GM21367 (cell line): Measurements from ENCODE around the gene PCF11.
"Not testable (repeated sequence)": the region's sequence is repeated elsewhere in the genome, so short reads cannot be mapped to it uniquely, and the experiment has no call there.

Source experiments
- ATAC-seq: cut with Tn5 transposase; IDR thresholded peaks from one replicate; pipeline ENCODE4 v1.9.1; 2021; ENCODE audit not compliant: unreplicated experiment

PCF11 gene

DNA sequence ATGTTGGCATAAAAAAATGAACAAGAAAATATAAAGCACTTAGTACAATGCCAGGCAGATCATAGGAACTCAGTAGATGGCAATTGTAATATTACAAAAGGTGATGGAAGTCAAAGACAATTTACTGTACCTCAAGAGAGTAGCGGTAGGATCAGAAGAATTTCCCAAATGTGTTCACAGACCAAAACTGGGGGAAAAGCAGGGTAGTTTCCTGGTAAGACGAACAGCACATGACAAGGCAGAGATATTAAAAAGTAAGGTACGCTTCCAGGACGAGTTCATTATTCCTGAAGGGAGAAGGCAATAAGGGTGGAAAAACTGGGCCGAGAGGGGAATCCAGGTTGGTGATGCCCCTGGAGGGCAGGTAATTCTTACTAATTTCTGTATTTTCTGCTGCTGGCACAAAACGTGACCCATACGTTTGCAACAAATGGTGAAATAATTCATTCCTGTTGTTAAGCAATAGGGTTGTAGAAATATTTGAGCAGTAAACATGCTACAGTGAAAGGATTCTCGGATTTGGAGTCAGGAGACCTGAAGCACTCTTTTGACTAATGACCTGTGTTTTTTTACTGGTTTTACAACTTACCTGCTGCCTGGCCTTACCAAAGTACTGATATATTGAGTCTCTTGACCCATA, 35.8 kb downstream of the PCF11 start:
- ATAC-seq, result no peak

GRCh38 chr11:83193315-83194280, 36.7 kb downstream of the PCF11 start, which contains the start of gene ANKRD42:
TSS of gene ANKRD42 (plus strand) at chr11:83193712. CDS start at chr11:83194671, 959 bp downstream.
- ATAC-seq, result peak; percentile 91

DNA sequence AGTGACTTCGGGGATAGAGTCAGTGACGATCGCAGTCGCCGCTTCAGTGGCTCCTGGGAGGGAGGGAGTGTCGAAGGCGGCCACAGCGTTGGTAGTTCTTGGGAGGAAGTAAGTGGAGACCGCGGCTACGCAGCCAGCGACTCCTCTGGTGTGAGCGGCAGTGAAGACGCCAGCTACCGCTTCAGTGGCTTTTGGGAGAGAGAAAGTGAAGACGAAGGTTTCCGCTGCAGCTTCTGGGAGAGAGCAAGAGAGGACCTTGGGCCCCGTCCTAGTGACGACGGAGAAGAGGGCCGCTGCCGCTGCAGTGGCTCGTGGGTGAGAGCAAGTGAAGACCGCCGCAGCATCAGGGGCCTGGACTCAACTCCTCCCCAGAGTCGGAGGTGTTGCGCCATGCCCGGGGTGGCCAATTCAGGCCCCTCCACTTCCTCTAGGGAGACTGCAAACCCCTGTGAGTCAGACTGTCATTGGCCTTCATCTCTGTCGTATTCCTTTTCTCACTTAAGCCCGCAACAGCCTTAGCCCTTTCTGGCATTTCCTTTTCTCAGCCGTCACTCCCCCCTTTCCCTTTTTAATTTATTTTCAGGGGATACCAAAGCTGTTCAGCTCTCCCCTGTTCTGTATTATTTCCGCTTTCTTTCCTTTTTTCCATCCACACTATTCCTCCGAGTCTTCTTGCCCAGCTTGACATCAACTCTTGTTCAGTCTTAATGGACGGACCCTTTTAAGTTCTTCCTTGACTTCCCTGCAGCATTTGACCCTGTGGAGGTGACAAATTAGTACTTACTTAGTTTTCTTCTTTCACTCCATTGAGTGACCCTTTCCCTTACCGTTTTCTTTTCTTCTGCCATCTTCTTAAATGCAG, 37.6 kb downstream of the PCF11 start:
- peak; percentile 49 for ATAC-seq

- ATAC-seq, result no peak
Observed at GRCh38 chr11:83195143-83195466, 38.2 kb downstream of the PCF11 start.

DNA sequence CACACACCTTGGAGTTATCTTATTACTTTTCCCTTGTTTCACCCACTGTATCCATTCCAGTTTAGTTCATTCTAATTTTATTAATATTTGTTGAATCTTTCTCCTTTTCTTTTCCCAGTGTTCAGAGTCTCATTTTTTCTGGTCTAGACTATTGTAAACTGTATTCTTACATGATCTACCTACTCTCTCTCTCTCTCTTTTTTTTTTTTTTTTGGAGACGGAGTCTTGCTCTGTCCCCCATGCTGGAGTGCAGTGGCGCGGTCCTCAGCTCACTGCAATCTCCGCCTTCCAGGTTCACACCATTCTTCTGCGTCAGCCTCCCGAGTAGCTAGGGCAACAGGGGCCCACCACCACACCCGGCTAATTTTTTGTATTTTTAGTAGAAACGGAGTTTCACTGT, 38.7 kb downstream of the PCF11 start:
- no peak for ATAC-seq

- ATAC-seq, result no peak
Observed at GRCh38 chr11:83200035-83200434, 43.1 kb downstream of the PCF11 start.

GRCh38 chr11:83205608-83206185, 48.8 kb downstream of the PCF11 start:
- no peak for ATAC-seq

DNA sequence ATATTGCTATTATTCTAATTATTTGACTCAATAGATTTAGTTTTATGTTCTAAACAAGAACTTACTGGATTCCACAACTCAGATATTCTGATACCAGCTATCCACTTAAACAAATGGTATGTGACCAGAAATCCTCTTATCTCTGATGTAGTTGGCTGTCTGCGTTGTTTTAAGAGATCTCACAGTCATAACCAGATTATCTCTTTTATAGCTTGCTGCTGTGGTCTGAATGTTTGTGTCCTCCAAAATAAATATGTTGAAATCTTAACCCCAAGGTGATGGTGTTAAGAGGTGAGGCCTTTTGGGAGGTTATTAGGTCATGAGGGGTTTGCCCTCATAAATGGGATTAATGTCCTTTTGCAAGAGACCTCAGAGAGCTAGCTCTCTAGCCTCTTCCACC, 49.3 kb downstream of the PCF11 start:
- no peak for ATAC-seq

DNA sequence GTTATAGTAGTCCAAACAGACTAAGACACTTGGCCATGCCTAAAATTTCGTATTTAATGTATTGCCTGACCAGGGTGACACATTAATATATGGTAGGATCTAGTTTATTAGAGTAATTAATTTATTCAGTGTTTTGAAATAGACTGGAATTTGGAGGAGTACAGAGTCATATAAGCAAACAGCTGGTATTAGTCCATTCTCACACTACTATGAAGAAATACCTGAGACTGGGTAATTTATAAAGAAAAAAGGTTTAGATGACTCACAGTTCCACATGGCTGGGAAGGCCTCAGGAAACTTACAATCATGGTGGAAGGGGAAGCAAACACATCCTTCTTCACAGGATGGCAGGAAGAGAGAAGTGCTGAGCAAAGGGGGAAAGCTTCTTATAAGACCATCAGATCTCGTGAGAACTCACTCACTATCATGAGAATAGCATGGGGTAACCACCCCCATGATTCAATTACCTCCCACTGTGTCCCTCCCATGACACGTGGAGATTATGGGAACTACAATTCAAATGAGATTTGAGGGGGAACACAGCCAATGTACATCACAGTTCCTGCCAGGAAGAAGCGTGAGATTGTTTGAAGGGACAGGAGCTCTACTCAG, 49.9 kb downstream of the PCF11 start:
- ATAC-seq, result not testable (repeated sequence)

DNA sequence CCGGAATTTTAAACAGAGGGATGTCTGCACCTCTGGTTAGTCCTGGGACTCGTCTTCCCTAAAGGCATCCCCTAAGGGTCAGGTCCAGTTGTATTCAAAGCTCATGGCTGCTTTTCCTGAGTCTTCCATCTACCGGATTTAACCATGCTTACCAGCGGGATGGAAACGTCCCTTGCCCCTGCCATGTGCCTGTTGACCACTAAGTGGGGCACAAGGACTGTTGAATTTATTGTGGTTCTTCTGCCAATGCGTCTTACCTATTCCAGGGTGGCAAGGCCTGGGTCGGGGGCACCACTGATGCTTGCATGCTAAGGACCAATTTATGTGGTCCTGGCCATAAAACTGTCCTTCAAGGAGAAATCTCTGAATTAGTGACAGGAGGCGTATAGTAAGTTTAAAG, 62.2 kb downstream of the PCF11 start:
- ATAC-seq, result no peak

- no peak for ATAC-seq
Observed at GRCh38 chr11:83220260-83220659, 63.3 kb downstream of the PCF11 start.

DNA sequence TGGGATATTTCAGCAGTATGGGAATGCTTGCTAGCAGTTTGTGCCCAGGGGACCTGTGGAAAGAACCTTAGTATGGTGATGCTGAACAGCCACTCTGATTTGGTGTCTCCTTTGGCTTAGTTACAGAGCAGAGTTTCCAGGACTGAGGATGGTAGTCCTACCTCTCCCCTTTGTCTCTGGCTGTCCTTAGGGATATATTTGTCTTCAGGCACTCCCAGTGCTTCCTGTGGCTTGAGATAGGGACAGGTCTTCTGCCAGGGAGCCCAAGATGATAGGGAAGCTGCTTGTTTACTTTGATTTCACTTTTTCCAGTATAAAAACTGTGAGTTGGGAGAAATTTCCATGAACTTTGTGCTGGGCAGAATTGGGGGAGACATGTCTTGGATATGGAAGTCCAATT, 64.8 kb downstream of the PCF11 start:
- ATAC-seq, result no peak

- no peak for ATAC-seq
Observed at GRCh38 chr11:83222499-83222898, 65.6 kb downstream of the PCF11 start.

- ATAC-seq, result no peak
Observed at GRCh38 chr11:83223457-83223856, 66.5 kb downstream of the PCF11 start.

GRCh38 chr11:83235825-83236224, 78.9 kb downstream of the PCF11 start:
- ATAC-seq, result no peak
